ENCODE measurements around the gene DCAF4L1.

- no peak for TF ChIP-seq CTCF (IDR thresholded peaks at IDR 0.05)
- no peak for TF ChIP-seq POLR2A (IDR thresholded peaks at IDR 0.05)
Observed at GRCh38 chr4:41967392-41967791, 14.2 kb upstream of the DCAF4L1 start.
